ES-I3 (cell line): ENCODE measurements around the gene SUOX.

Experiments
- H3K36me3 ChIP-seq: 2 replicates; pipeline ENCODE4 v1.6.1; 2013; ENCODE audit warnings: mild to moderate bottlenecking, low read length, control low read depth, moderate library complexity; ENCODE audit not compliant: insufficient read depth
- H3K4me1 ChIP-seq: 2 replicates; pipeline ENCODE4 v1.6.1; 2013; ENCODE audit warnings: mild to moderate bottlenecking, control low read depth, low read length; ENCODE audit not compliant: insufficient read depth
- H3K9ac ChIP-seq: 2 replicates; pipeline ENCODE4 v1.6.1; 2013; ENCODE audit warnings: low read depth, mild to moderate bottlenecking, low read length, moderate library complexity
- H3K9me3 ChIP-seq: 2 replicates; pipeline ENCODE4 v1.6.1; 2013; ENCODE audit warnings: mild to moderate bottlenecking, low read length, moderate library complexity; ENCODE audit not compliant: control insufficient read depth, insufficient read depth

Gene SUOX

GRCh38 chr12:56046027-56046780 is 49.1 kb downstream of the SUOX start:
- H3K9me3 ChIP-seq: no peaks in the 10 kb centered on the region
- H3K4me1 ChIP-seq: no peaks in the 10 kb centered on the region; the same call in 1 of the 2 replicates
- peaks cover 14% of the 10 kb centered on the region for H3K36me3 ChIP-seq
- no peak overlapping the region for H3K9ac ChIP-seq

DNA sequence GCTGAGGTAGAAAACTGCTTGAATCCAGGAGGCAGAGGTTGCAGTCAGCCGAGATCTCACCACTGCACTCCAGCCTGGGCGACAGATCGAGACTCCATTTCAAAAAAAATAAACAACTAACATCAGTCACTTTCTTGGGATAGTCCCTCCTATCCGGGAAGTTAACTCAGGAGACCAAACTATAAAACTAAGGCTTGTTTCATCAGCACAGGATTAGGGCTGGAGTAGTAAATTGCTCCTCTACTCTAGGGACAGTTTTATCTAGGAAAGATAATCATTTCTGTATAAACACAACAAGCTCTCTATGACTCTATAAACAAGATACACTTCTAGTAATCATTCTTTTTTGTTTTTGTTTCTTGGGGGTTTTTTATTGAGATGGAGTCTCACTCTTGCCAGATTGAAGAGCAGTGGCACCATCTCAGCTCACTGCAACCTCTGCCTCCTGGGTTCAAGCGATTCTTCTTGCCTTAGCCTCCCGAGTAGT is 56.4 kb downstream of the SUOX start:
- Histone ChIP-seq H3K4me1 (no peaks in the 10 kb centered on the region), H3K9ac (no peak overlapping the region), H3K36me3 (no peaks in the 10 kb centered on the region), H3K9me3 (no peaks in the 10 kb centered on the region)
